ENCODE results near the gene OR2A1. TPM values are rescaled to one million over a fixed set of nuclear protein-coding genes. Genes with fewer than 3 reads are reported as not detected.
"Not testable (repeated sequence)": the region's sequence is repeated elsewhere in the genome, so short reads cannot be mapped to it uniquely, and the experiment has no call there.

Gene OR2A1
- total RNA-seq (not detected), polyA plus RNA-seq (ENCODE audit: insufficient read length in 6 of 6) (1 to 10 TPM; 1.6 to 3.2 (median 2.7) TPM)
- long read RNA-seq, donor 1, partial matches to known transcripts, result 0 of 3 reads
- long read RNA-seq, donor 1, other reads (novel, unspliced or antisense), result 0 of 3 reads
- long read RNA-seq, donor 2, partial matches to known transcripts, result 0 of 2 reads
- long read RNA-seq, donor 2, other reads (novel, unspliced or antisense), result 0 of 2 reads
- long read RNA-seq, donor 3, result 0 reads
- long read RNA-seq, donor 4, result 0 reads
- long read RNA-seq, donor 5, partial matches to known transcripts, result 0 of 2 reads
- long read RNA-seq, donor 5, other reads (novel, unspliced or antisense), result 0 of 2 reads
- long read RNA-seq, donor 6, result 0 reads
- long read RNA-seq, donor 7, partial matches to known transcripts, result 0 of 1 reads
- long read RNA-seq, donor 7, other reads (novel, unspliced or antisense), result 0 of 1 reads
- long read RNA-seq, donor 8, partial matches to known transcripts, result 0 of 4 reads
- long read RNA-seq, donor 8, other reads (novel, unspliced or antisense), result 0 of 4 reads
- long read RNA-seq, donor 9, result 0 reads
- long read RNA-seq, donor 10, result 0 reads
- long read RNA-seq, donor 11, result 0 reads
- long read RNA-seq, donor 12, result 0 reads

- H3K27me3 ChIP-seq; H3K4me3 ChIP-seq; H3K36me3 ChIP-seq; H3K27ac ChIP-seq; DNase-seq; intact Hi-C loops (cut with DNase I); ATAC-seq; H3K9me3 ChIP-seq; H3K4me1 ChIP-seq: not testable (repeated sequence)
Observed at GRCh38 chr7:144311872-144312469, at the start of gene OR2A1. Gene OR2A1 (plus strand): TSS chr7:144312419. CDS start chr7:144318125, 5,706 bp downstream.

- H3K4me1 ChIP-seq; H3K9me3 ChIP-seq; ATAC-seq; H3K36me3 ChIP-seq; H3K27ac ChIP-seq; intact Hi-C loops (cut with DNase I); DNase-seq; H3K27me3 ChIP-seq; H3K4me3 ChIP-seq: not testable (repeated sequence)
Observed at GRCh38 chr7:144264692-144265091, 47.5 kb upstream of the OR2A1 start, which contains the start of gene OR2A7. Gene OR2A7 (minus strand): TSS chr7:144264792. CDS start chr7:144259628, 5,164 bp downstream.

GRCh38 chr7:144269188-144269587, 43.0 kb upstream of the OR2A1 start, which contains the start of gene CTAGE8:
Gene CTAGE8 (minus strand): TSS chr7:144269288. CDS start chr7:144269250, 38 bp downstream.
- H3K4me1 ChIP-seq; ATAC-seq; H3K4me3 ChIP-seq; H3K36me3 ChIP-seq; DNase-seq; H3K27me3 ChIP-seq; intact Hi-C loops (cut with DNase I); H3K9me3 ChIP-seq; H3K27ac ChIP-seq: not testable (repeated sequence)

GRCh38 chr7:144275281-144275680, 36.9 kb upstream of the OR2A1 start:
- H3K27me3 ChIP-seq; intact Hi-C loops (cut with DNase I); H3K27ac ChIP-seq; H3K4me3 ChIP-seq; H3K4me1 ChIP-seq; H3K9me3 ChIP-seq; H3K36me3 ChIP-seq; DNase-seq; ATAC-seq: not testable (repeated sequence)

GRCh38 chr7:144280010-144280409, 32.2 kb upstream of the OR2A1 start:
- DNase-seq; H3K27me3 ChIP-seq; H3K36me3 ChIP-seq; H3K4me3 ChIP-seq; H3K27ac ChIP-seq; intact Hi-C loops (cut with DNase I); H3K9me3 ChIP-seq; H3K4me1 ChIP-seq: not testable (repeated sequence)
- peak; percentile 49 for ATAC-seq

DNA sequence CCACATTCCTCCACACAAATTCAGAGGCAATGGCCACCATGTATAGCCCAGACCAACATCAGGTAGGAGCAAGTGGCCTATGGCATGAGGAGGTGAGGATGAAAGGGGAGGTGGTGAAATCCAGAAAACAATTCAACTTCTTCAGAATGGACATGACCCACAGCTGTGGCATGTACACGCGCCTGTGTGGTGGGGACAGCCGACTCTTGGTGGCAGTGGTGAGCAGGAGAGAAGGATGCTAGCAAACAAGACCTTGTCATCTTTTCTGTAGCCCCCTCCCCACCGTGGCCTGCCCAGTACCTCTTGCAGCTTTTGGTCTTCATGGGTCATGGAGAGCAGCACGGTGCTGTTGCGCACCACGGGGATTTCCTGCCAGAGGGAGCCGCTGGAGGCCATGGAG, 30.2 kb upstream of the OR2A1 start:
- H3K27ac ChIP-seq; H3K27me3 ChIP-seq; H3K36me3 ChIP-seq; H3K9me3 ChIP-seq; intact Hi-C loops (cut with DNase I); DNase-seq; ATAC-seq; H3K4me1 ChIP-seq; H3K4me3 ChIP-seq: not testable (repeated sequence)

DNA sequence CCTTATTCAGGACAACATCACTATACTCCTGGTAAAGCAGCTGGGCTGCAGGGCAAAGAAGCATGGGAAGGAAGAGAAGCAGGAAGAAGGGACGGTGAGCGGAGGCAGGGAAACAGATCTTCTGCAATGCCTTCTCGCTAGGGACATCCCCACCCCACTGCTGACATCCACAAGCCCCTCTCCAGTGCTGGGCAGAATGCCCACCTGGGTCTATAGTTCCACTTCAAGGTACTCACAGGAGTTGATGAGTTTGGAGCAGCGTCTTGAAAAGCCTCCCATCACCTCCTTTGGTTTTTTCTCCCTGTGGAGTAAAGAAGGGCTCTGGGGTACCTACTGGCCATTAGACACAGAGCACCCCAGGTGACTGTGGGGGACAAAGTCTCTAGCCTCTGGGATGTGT, 29.7 kb upstream of the OR2A1 start:
- ATAC-seq; H3K4me1 ChIP-seq; H3K27me3 ChIP-seq; H3K36me3 ChIP-seq; intact Hi-C loops (cut with DNase I); DNase-seq; H3K4me3 ChIP-seq; H3K27ac ChIP-seq; H3K9me3 ChIP-seq: not testable (repeated sequence)

DNA sequence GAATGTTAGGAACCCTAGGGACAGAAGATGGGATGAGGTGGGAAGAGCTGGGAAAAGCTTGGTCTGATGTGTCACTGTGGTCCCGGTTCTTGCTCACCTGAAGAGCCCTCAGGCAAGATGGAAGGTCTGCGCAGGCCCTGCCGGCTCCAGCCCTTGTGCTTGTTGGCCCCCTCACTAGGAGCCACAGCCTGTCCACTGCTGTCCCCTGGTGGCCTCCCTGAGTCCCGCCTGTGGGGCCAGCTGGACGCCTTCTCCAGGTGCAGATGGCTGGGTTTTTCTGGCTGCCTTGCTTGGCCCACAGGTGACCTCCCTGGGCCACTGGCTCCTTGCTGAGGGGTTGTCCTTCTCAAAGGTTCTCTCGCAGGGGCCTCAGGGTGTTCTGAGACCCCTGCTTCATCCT, 28.5 kb upstream of the OR2A1 start:
- H3K27ac ChIP-seq; ATAC-seq; H3K36me3 ChIP-seq; H3K9me3 ChIP-seq; H3K4me1 ChIP-seq; H3K27me3 ChIP-seq; H3K4me3 ChIP-seq; DNase-seq; intact Hi-C loops (cut with DNase I): not testable (repeated sequence)

DNA sequence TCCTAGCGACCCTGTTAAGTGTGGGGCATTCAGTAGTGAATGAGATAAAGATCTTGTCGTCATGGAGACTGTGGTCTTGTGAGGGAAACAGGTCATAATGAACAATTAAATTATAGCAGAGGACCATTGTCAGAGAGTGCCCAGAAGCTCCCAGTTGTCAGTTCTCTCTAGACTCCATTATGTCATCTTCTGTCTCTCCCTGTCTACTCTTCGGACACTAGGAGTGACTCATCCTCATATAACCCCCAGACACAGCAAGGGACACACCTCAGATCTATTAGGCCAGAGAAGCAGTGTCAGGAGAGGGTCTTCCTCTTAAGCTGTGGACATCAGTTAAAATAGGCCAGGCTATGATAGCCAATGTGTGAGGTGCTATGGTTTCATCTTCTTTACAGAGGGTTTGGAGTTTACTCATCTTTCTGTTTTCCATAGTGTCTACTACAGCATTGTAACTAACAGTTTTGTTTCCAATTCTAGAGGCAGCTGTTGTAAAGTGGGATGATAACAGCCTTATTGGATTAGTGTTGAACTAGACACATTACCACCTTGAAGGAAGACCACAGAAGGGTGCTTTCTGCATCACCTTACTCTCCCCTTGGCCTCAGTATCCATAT, 24.9 kb upstream of the OR2A1 start:
- H3K27ac ChIP-seq; DNase-seq; H3K9me3 ChIP-seq; ATAC-seq; H3K4me1 ChIP-seq; intact Hi-C loops (cut with DNase I); H3K36me3 ChIP-seq; H3K27me3 ChIP-seq; H3K4me3 ChIP-seq: not testable (repeated sequence)

GRCh38 chr7:144291607-144292006, 20.6 kb upstream of the OR2A1 start:
- H3K27me3 ChIP-seq; DNase-seq; H3K4me3 ChIP-seq; intact Hi-C loops (cut with DNase I); H3K27ac ChIP-seq; ATAC-seq; H3K4me1 ChIP-seq; H3K36me3 ChIP-seq; H3K9me3 ChIP-seq: not testable (repeated sequence)

GRCh38 chr7:144292384-144293161, 19.6 kb upstream of the OR2A1 start:
- H3K4me1 ChIP-seq; H3K9me3 ChIP-seq; intact Hi-C loops (cut with DNase I); H3K27me3 ChIP-seq; H3K4me3 ChIP-seq; H3K36me3 ChIP-seq; DNase-seq; ATAC-seq; H3K27ac ChIP-seq: not testable (repeated sequence)

DNA sequence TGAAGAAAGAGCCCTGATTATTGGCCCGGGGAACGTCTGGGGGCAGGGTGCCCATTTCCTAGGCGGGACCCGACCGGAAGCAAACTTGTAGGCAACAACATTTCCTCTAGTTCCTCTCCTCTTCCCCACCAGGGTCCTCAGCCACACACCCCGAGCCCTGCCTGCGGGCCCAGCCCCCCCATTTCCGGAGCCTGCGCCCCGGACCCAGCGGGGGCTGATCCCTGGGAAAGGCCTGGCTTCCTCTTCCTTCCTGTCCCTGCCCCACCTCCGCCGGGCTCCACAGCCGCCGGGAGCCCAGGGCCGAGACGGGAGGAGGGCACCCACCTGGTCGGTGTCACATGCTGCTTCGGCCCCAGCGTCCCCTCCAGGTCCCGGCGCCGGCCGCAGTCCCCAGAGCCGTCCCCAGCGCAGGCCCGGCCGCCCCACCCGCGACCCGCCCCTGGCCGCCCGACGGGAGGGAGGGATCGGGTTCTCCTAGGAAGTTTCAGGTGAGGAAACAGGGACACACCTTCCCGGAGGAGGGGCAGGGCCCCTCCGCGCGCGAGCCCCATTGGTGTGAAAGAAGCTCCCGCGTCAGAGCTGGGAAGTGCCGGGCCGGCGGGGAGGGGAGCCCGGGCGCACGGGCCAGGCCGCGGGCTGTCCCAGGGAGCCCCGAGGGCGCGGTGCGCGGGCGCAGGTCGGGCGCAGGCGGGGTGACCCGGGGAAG, 18.3 kb upstream of the OR2A1 start:
- H3K27ac ChIP-seq; H3K27me3 ChIP-seq; H3K4me3 ChIP-seq; H3K4me1 ChIP-seq; H3K9me3 ChIP-seq; DNase-seq; intact Hi-C loops (cut with DNase I); H3K36me3 ChIP-seq: not testable (repeated sequence)
- peak; percentile 99 for ATAC-seq
